HEK293T (cell line): ENCODE measurements around the gene TAF3.

Experiments used
- BHLHE40 ChIP-seq: fragments of 450-650 bp; IDR thresholded peaks from 2 replicates; pipeline ENCODE4 v1.6.1; 2016; ENCODE audit warnings: mild to moderate bottlenecking, moderate library complexity, borderline replicate concordance
- CTBP1 ChIP-seq: fragments of 450-650 bp; IDR thresholded peaks from 2 replicates; pipeline ENCODE4 v1.6.1; 2016; ENCODE audit warnings: borderline replicate concordance
- HDGF ChIP-seq: fragments of 450-650 bp; IDR thresholded peaks from 2 replicates; pipeline ENCODE4 v1.6.1; 2017; ENCODE audit warnings: antibody characterized with exemption, borderline replicate concordance

DNA sequence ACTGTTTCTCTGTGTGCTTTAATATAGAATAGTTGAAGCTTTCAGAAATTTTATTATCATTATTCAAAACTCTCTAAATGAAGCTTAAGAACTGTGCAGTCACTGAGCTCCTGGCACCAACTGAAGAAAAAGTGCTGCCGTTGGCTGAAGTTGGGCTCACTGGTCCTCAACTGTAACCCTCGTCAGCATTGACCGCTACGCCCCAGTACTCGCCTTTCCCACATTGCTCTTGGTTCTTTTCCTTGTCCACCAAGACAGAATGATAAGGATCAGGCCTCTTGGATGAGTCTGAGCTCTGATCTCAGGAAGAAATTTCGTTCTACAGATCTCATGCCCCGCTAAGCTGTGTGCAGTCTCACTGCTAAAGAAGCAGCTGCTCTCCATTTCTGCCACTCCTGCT is 7.9 kb upstream of the TAF3 start:
- TF ChIP-seq CTBP1, result no peak
- no peak for TF ChIP-seq BHLHE40
- no peak for TF ChIP-seq HDGF
